Fibroblast of skin of scalp (primary cell): ENCODE results near the gene UFC1. TPM values are rescaled to one million over a fixed set of nuclear protein-coding genes. Genes with fewer than 3 reads are reported as not detected.
"Not testable (repeated sequence)": the region's sequence is repeated elsewhere in the genome, so short reads cannot be mapped to it uniquely, and the experiment has no call there.

Source experiments
- DNase-seq: peaks from one replicate; pipeline ENCODE4 v3.0.0-alpha.2; 2013
- polyA plus RNA-seq, 2 experiments: library from polyadenylated mRNA; unstranded; fragments of 120-200 nt; gene quantifications; one replicate each; pipeline ENCODE4 v1.2.1, GENCODE V29; 2013; ENCODE audit not compliant: insufficient read length in 2 of 2

UFC1 gene
- 103 TPM for polyA plus RNA-seq (2013, experiment 1 of 2; ENCODE audit: insufficient read length)
- 97.3 TPM for polyA plus RNA-seq (2013, experiment 2 of 2; ENCODE audit: insufficient read length)

GRCh38 chr1:161153682-161154337, at the start of gene UFC1:
TSS of gene UFC1 (plus strand) at chr1:161153978. CDS start at chr1:161153998, 20 bp downstream.
- DNase-seq, result peak; percentile 89

GRCh38 chr1:161106431-161106830, 47.3 kb upstream of the UFC1 start:
- no peak for DNase-seq

GRCh38 chr1:161111117-161111516, 42.7 kb upstream of the UFC1 start:
- DNase-seq, result no peak

DNA sequence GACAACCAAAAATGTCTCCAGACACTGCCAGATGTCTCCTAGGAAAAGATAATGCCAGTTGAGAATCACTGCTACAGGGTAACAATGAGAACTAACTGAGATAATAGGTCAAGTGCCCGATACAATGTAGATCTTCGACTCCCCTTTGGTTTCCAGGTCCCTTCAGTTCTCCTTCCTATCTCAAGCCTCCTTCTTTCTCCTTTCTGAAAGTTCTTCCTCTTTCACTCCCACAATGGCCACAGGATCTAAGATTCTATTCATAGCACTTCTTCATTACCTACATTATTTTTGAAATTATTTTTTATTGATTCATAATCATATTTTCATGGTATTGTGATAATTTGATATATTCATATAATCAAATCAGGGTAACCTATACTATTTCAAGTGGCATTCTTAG, 42.3 kb upstream of the UFC1 start:
- no peak for DNase-seq

DNA sequence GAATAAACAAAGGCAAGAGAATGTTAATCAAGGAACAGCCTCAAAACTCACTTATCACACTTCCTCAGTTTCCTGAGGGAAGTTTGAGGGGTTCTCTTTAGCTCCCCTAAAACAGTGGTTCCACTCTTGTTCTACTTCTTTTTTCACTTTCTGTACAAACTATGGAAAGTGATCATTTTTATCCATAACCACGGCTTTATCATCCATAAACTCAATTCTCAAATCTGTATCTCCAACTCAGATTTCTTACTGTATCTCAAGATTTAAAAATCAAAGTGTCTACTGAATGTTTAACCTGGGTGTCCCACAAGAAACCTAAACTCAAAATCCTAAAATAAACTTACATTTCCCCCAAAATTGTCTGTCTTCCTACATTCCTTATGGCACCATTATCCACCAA, 39.9 kb upstream of the UFC1 start:
- no peak for DNase-seq

DNA sequence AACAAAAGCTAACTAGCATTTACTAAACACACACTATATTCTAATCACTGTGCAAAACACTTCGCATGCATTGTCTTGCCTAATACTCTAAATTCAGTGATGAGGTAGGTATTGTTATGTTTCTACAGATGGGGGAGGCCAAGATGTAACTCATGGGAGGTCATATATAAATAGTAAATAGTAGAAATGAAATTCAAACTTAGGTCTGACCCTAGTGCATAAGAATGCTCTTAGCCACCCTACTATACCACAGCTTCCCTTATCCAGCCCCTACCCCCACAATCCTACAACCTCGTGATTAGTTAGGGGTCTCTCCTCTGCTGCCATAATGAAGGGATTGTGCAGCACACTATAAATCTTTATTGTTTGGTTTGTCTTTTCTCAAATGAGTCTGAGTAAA, 39.2 kb upstream of the UFC1 start:
- DNase-seq, result no peak

DNA sequence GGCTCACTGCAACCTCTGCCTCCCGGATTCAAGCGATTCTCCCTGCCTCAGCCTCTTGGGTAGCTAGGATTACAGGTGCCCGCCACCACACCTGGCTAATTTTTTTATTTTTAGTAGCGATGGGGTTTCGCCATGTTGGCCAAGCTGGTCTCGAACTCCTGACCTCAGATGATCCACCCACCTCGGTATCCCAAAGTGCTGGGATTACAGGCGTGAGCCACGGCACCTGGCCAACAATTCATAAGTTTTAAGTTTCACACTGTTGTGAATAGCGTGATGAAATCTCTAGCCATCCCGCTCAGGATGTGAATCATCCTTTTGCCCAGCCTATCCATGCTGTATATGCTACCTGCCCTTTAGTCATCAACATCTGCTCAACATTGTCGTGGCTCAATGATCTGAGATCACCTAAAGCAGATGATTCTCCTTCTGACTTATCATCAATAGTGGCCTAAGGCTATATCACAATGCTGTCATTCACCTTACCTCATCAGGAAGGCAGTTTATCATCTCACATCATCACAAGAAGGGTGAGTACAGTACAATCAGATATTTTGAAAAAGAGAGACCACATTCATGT, 38.6 kb upstream of the UFC1 start:
- DNase-seq, result peak; percentile 51

DNA sequence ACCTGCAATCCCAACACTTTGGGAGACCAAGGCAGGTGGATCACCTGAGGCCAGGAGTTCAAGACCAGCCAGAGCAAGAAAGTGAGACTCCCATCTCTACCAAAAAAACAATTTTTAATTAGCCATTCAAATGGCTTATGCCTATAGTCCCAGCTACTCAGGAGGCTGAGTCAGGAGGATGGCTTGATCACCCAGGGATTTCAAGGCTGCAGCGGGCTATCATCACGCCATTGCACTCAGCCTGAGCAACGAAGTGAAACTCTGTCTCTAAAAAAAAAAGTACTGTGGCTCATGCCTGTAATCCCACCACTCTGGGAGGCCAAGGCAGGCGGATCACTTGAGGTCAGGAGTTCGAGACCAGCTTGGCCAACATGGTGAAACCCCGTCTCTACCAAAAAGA, 37.8 kb upstream of the UFC1 start:
- not testable (repeated sequence) for DNase-seq

- peak; percentile 78 for DNase-seq
Measured at GRCh38 chr1:161117759-161118581, 35.8 kb upstream of the UFC1 start, which contains the start of the genes NIT1 and PFDN2. TSS of gene NIT1 (plus strand) at chr1:161118105. CDS start at chr1:161118177, 72 bp downstream. TSS of gene PFDN2 (minus strand) at chr1:161118037. CDS start at chr1:161118026, 11 bp downstream.

DNA sequence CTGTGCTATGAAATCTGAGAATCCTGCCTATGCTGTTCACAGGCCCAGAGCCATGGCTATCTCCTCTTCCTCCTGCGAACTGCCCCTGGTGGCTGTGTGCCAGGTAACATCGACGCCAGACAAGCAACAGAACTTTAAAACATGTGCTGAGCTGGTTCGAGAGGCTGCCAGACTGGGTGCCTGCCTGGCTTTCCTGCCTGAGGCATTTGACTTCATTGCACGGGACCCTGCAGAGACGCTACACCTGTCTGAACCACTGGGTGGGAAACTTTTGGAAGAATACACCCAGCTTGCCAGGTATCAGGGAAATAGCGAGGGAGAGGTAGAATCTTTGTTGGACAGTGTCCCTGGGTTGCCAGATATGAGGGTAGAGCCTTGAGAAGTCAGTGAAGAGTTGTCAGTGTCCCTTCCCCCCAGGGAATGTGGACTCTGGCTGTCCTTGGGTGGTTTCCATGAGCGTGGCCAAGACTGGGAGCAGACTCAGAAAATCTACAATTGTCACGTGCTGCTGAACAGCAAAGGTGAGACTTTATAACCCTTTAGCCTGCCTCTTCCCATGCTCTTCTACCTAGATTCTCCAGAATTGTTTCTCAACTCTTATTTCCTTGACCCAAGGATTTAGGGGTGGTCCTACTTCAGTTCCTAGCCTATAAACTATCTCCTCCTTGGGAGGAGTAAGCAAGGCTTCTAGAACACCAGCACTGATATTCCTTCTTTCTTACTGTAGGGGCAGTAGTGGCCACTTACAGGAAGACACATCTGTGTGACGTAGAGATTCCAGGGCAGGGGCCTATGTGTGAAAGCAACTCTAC, 34.5 kb upstream of the UFC1 start:
- peak; percentile 72 for DNase-seq

DNA sequence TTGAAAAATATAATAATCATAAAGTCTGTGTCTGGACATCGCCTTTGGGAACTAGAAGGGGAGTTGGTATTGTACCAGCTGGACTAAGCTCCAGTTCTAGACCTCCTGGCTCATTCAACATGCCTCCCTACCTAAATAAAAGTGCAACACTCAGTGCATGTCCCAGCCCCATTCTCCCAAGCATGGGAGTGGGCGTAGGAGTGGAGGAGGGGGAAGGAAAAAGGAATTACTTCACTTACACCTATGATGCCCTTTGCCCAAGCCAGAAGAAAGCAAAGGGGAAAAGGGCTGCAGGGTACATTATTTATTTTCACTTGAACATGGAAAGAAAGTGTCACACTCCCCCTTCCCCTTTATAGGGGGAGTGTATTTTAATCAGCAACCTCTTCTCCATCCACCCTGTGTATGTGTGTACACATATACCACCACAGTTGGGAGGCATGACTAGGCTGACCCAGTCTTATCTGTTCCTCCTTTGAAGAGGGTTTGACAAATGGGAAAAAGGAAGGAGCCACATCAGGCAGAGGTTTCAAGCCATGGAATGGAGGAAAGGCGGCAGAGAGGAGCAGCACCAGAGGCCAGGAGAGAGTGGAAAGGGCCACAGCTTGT, 32.6 kb upstream of the UFC1 start:
- DNase-seq, result no peak

DNA sequence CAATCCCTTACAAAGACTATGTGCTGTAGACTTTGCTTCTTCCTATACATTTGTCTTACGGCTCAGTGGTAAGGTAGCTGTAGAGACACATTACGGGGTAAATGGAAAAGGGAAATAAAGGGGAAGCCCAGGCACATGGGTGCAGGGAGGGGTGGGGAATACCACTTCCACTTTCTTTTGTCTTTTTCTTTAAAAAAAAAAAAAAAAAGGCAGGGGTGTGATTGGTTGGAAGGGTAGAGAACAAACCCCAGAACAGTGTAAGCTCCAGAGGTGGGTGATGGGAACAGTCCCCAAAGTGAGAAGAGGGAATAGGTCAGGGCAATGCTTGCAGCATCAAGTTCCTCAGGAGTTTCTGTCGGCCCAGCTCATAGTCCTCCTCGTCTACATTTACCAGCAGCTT, 31.9 kb upstream of the UFC1 start:
- DNase-seq, result no peak

DNA sequence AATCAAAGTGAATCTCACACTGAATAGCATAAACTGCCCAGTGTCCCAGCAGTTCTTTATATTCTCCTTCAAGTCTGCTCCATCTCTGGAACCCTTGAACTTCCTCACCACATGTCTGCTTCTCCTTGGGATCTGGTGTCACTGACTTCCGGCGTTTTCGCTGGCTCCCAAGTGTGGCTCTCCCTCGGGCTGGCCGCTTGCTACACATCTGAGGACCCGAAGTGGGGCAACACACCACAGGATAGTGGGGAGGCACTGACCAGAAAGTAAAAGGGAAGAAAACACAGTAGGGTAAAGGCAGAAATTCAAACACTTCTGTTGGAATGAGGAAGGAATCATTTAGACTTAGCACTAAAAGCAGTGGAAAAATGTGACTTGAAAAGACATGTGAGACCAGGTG, 30.8 kb upstream of the UFC1 start:
- no peak for DNase-seq

GRCh38 chr1:161127649-161128048, 26.1 kb upstream of the UFC1 start:
- no peak for DNase-seq

DNA sequence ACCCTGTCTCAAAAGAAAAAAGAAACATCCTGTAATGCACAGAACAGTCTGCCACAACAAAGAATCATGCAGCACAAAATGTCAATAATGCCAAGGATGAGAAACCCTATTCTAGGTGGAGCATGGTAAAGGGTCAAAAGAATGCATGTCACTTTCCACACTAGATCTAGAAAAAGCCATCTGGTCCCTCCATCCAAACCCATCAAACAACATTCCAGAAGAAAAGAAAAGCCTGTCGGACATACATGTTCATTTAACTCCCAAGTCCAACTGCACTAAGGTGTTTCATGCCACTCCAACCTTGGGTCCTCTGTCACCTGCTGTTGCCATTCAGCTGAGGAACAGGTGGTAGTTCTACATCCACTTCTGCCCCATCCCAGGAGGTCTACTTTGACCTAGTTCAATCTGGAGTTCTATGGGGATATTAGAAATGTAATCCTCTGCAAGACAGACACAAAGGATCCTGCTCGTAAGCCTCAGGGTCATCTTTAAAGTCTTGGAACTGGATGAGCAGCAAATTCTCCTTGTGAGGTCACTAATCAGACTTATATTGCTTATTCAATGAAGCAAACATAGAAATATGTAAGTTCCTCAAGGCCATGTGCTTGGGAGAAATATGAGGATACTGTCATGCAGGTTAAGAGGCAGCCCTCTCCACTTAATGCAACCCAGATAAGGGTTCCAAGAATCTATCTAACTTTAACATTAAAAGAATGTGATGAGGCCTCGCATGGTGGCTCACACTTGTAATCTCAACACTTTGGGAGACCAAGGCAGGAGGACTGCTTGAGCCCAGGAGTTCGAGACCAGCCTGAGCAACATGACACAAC, 25.0 kb upstream of the UFC1 start:
- no peak for DNase-seq

- no peak for DNase-seq
Measured at GRCh38 chr1:161130266-161130665, 23.5 kb upstream of the UFC1 start.

DNA sequence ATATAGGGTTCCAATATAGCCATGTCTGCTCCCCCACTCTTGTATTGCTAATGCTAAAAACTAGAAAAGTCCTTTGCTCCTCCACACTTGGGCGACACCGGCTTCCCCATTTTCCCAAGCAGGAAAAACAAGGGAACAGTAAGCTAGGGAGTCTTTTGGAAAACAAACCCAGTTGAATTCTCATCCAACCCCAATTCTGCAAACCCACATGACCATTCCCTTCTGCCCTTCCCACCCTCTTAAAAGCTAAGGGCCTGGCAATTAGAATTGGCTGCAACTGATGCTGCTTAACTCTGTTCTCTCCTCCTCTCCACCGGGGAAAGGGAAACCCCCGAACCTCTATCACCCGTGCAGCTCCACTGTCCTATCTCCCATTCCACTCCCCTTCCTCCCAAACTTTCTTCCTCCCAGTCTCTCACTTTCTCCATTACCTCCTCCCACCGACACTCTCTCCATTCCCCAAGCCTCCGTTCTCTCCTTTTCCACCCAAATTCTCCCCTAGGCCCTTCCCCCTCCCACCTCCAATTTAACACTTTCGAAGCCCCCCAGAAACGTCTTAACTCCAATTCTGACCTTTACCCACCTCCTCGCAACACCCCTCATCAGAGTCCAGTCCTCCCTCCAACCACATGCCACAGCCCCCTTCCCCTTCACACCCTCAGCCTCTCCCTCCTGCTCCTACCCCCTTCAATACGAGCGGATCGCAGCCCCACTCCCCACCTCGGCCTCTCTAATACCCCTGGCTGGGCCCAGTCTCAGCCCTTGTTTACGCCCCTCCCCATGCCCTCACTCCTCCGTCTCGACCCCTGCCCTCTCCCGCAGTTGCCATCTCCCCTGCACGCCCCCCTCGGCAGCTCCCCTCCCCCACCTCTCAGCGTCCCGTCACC, 22.0 kb upstream of the UFC1 start:
- no peak for DNase-seq

- DNase-seq, result peak; percentile 98
Measured at GRCh38 chr1:161132410-161133219, 21.2 kb upstream of the UFC1 start, which contains the start of gene DEDD. TSS of gene DEDD (minus strand) at chr1:161132667. CDS start at chr1:161124462, 8,205 bp downstream.

DNA sequence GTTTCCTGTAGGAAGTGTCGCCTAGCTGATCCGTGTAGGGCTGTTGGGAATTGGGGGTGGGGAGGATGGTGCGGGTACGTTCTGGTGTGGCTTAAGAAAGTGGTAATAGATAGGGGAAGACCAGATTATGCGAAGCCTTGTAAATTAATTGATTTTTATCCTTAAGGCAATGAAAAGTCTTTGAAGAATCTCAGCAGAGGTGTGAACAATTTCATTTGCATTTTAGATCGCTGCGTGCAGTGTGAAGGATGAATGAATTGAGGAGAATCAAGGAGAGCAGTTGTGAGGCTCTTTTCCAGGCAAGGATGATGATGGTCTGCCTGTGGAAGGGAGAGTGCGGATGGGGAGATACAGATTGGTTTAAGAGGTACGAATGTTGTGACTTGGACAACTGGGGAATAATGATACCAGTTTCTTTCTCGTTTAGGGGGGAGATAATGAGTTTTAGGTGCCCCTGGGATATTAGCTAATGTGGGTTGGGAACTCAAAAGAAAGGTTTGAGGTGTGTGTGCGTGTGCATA, 20.5 kb upstream of the UFC1 start:
- no peak for DNase-seq
